Measurements from ENCODE around the gene PLEKHS1.
"Not testable (repeated sequence)": the region's sequence is repeated elsewhere in the genome, so short reads cannot be mapped to it uniquely, and the experiment has no call there.

GRCh38 chr10:113771131-113771530, 19.6 kb downstream of the PLEKHS1 start:
- not testable (repeated sequence) for TF ChIP-seq CTCF, POLR2AphosphoS5, POLR2A (IDR thresholded peaks at IDR 0.05)

Data from prostate gland (tissue), 2 donors.